ENCODE data around the gene BICRA.

- TF ChIP-seq, protein P1, sequence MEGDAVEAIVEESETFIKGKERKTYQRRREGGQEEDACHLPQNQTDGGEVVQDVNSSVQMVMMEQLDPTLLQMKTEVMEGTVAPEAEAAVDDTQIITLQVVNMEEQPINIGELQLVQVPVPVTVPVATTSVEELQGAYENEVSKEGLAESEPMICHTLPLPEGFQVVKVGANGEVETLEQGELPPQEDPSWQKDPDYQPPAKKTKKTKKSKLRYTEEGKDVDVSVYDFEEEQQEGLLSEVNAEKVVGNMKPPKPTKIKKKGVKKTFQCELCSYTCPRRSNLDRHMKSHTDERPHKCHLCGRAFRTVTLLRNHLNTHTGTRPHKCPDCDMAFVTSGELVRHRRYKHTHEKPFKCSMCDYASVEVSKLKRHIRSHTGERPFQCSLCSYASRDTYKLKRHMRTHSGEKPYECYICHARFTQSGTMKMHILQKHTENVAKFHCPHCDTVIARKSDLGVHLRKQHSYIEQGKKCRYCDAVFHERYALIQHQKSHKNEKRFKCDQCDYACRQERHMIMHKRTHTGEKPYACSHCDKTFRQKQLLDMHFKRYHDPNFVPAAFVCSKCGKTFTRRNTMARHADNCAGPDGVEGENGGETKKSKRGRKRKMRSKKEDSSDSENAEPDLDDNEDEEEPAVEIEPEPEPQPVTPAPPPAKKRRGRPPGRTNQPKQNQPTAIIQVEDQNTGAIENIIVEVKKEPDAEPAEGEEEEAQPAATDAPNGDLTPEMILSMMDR (IDR thresholded peaks at IDR 0.05; ENCODE audit: low read length) = no peak
- no peak for TF ChIP-seq EZH2 (IDR thresholded peaks at IDR 0.05; ENCODE audit: borderline replicate concordance, low read length)
These were observed 66.3 kb downstream of the BICRA start for GRCh38 chr19:47675271-47675670.
